ENCODE results near the gene CAPRIN1. TPM values are rescaled to one million over a fixed set of nuclear protein-coding genes. Genes with fewer than 3 reads are reported as not detected.
"Not testable (repeated sequence)": the region's sequence is repeated elsewhere in the genome, so short reads cannot be mapped to it uniquely, and the experiment has no call there.

The CAPRIN1 gene
- polyA plus RNA-seq, 3 donors, result 283 to 327 (median 299) TPM

DNA sequence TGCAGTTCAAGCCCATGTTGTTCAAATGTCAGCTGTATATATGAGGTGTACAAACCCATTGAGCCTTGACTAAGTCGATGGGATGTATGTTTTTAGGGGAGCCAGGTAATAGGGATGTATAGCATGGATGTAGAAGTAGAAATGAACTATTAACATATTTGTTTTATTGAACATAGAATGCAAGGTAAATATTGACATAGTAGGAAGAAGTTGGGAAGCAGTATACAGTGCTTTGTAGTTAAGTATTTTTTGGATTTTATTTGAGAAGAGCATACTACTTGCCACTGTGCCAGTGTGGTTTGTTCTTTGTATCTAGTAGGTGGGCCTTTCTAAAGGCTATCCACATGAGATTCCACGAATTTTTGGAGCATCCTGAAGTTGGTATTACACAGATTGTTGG is 33.1 kb downstream of the CAPRIN1 start:
- DNase-seq (ENCODE audit: low read depth in 3 of 3, low spot score in 2 of 3), result no peak

DNA sequence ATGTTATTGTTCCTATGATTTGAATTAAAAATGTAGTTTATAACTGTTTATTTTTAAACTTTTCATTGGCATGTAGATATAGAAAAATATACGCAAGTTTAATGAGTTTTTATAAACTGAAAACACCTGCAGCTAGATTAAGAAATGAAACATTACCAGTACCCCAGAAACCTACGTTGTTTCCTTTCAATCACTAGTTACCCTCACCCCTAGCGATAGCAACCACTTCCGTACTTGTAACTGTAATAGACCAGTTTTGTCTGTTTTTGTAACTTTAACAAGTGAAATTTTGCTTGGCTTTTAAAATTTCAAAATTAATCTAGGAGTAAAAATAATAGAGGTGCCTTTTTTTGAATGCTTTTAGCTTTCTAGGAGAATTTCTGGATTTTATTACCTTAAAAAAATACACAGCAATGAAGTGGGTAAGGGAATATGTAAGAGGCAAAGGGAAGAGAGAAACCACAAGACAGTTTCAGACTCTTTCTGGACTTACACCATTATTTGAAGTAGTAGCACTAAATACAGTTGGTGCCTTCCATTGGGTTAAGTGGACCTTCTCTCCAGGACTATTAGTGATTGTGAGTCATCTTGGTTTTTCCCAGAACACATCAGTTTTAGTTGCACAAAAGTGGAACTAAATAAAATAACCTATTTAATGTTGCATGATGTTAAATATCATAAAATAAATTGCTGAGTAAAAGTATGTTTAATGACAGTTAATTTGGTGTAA is 35.2 kb downstream of the CAPRIN1 start:
- no peak for DNase-seq (ENCODE audit: low read depth in 3 of 3, low spot score in 2 of 3)

DNA sequence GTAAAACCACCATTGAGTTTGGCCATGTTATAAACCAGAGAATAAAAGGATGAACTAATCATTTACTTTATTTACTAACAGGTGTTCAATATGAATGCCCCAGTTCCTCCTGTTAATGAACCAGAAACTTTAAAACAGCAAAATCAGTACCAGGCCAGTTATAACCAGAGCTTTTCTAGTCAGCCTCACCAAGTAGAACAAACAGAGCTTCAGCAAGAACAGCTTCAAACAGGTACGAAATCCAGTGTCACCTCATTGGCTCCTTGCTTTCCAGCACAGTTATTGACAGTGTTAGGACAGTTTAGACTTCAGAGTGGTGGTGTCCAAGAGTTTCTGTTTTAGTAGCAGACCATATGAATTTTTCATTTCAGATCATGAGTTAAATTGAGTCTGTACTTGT is 40.3 kb downstream of the CAPRIN1 start:
- DNase-seq (ENCODE audit: low read depth in 3 of 3, low spot score in 2 of 3), result no peak

DNA sequence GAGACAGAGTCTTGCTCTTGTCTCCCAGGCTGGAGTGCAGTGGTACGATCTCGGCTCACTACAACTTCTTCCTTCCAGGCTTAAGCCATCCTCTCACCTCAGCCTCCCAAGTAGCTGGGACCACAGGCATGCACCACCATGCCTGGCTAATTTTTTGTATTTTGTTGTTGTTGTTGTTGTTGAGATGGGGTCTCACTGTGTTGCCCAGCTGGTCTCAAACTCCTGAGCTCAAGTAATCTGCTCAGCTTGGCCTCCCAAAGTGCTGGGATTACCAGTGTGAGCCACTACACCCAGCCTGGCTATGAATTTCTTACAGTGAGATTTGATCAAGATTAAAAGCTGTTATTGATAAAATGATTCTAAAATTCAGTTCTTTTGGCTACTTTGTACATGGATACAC is 43.4 kb downstream of the CAPRIN1 start:
- not testable (repeated sequence) for DNase-seq (ENCODE audit: low read depth in 3 of 3, low spot score in 2 of 3)

DNA sequence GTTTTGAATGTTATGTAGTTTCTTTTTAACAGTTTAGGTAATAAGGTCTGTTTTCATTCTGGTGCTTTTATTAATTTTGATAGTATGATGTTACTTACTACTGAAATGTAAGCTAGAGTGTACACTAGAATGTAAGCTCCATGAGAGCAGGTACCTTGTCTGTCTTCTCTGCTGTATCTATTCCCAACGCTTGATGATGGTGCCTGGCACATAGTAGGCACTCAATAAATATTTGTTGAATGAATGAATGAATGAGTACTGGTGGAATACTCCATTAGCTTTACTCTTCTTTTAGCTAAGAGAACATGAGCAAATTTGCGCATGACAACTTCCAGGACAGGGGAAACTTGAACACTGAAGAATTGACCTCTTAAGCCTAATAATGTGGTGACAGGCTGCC is 47.3 kb downstream of the CAPRIN1 start:
- no peak for DNase-seq (ENCODE audit: low read depth in 3 of 3, low spot score in 2 of 3)

DNA sequence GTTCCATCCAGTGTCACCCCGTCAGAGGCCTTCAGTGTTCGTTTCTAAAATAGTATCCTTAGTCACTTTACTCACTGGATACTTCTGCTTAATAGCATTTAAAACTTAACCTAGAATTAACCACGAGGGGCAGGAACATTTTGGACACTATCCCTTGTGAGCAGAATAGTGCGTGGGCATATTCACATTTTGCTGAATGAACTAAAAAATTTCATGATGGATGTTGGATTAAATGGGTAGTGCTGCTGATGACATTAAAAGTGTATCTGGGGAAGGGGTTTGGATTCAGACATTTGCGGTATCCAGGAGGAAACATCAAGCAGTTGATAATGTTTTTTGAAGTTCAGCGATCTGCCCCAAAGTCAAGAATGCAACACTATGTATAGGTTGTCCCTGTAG is 53.1 kb downstream of the CAPRIN1 start:
- no peak for DNase-seq (ENCODE audit: low read depth in 3 of 3, low spot score in 2 of 3)

DNA sequence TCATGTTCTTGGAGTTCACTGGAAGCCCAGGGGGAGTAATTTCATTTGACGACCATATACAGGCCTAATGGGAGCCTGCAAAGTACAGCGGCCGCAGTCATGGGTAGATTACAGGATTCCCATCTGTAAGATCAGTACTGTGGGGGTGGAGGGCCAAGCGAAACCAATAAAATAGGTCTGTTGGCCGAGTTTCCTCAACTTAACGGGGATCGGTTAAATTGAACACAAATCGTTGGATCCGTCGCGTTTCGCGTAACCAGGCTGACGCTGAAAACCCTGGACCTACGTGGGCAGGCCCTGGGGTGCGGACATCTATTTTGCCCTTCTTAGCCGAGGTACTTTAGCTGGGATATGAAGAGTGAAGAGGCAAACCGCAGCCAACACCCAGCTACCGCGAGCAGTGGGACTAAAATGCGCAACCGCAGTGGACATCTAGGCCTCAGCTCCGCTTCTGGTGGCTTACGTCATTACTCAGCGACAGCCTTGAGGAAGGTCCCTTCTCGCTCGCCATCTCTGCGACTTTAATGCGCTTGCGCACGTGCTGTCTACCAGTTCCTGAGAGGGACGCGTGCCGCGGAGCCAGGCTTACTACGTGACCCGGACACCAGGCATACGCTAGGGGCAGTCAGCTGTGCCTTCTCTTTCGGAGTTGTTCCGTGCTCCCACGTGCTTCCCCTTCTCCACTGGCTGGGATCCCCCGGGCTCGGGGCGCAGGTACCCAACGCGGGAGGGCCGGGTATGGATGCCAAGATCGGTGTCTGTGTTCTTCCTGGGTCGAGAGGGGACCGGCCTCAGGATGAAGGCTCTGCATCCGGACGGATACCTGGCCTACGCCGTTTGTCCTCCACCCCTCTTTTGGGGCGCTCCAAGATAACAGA is 53.8 kb downstream of the CAPRIN1 start, which contains the start of gene NAT10:
Gene NAT10 (plus strand): TSS at position 551 of the 878 bp plus-strand sequence. CDS start 2,597 bp downstream, outside the sequence.
- peak; percentile 97 to 99 (median 98) for DNase-seq (ENCODE audit: low read depth in 3 of 3, low spot score in 2 of 3)

DNA sequence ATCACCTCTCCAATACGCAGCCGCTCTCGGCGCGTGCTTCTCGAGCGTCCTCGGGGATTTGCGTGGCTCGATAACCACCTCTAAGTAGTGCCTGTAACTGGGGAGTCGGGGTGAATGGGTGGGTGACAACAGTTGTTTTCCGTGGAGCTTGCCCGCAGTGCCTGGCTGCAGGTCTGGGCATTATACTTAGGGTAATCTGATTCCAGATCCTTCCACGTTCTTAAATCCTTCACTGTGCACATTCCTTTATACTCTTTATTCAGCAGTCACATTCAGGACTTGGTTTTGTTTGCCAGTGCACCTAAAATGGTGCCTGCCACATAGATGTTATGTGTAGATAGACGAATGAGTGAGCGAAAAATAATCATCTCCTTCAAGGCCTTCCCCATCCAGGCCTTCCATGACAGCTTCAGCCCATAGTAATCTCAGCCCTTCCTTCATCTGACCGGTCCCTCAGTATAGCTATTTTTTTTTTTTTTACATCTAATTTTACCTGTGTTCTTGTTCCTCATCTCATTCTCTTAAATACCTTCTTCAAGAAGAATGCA is 54.5 kb downstream of the CAPRIN1 start:
- DNase-seq (ENCODE audit: low read depth in 3 of 3, low spot score in 2 of 3), result no peak

DNA sequence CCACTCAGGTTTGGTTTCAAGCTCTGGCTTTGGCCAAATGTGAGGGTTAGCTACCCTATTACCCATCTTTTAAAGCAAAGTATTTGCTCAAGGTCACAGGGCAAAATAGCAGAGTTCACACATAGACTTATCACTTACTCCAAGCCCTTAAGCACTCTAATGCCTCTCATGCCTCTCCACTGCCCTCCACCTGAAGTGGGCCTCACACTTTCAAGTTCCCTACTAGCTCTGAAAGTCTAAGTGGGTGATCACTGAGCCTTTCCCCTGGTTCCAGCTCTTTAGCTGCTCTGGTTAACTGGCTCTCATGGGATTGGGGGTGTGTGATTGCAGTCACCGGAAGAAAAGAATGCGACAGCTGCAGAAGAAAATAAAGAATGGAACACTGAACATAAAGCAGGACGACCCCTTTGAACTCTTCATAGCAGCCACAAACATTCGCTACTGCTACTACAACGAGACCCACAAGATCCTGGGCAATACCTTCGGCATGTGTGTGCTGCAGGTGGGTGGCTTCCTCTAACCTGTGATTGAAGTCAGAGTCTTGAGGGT is 60.3 kb downstream of the CAPRIN1 start:
- DNase-seq (ENCODE audit: low read depth in 3 of 3, low spot score in 2 of 3), result no peak

DNA sequence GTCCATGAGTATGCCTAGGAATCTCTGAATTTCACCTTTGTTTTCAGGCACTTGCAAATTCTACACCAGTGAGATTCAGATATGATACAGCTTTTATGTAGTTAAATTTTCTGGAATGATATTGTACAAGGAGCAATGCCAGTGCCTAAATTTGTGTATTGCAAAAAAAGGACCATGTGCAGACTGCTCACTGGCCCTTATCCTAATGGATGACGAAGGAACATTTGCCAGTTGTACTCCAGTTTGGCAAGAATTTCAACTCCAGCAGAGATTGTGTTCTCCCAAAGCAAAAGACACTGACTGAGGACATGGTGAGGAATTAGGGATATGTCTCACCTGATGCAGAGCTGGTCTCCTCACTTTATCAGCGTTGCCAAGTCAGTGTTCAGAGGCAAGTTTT is 62.5 kb downstream of the CAPRIN1 start:
- no peak for DNase-seq (ENCODE audit: low read depth in 3 of 3, low spot score in 2 of 3)

DNA sequence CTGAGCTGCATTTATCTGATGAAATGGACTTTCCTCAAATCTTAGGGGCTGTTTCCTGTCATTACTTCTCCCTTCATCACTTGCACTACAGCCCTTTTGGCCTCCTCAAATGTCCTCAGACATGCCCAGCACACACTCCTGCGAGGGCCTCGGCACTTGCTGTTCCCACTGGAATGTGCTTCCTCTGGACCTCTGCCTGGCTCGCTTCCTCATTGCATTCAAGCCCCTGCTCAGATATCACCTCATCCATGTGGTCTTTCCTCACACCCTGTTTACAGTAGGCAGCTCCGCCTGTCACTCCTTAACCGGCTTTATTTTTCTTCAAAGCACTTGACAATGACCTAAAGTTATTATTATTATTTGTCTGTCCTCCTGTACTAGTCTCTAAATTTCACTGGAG is 62.9 kb downstream of the CAPRIN1 start:
- no peak for DNase-seq (ENCODE audit: low read depth in 3 of 3, low spot score in 2 of 3)

DNA sequence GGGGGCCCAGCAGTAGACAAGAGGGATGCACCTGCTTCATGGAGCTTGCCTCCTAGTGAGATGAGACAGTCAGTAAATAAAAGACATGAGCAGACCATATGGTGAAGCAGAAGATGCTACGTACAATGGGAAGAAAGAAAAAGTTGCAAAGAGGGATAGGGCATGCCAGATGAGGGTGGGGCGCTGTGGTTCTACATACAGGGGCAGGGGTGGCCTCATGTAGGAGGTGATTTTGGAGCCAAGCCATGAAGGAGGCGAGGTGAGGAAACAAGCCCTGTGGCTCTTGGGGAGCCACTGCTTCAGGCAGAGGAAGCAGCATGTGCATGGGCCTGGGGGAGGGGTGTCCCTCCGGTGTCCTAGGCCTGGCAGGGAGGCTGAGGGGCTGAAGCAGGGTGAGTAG is 69.1 kb downstream of the CAPRIN1 start:
- no peak for DNase-seq (ENCODE audit: low read depth in 3 of 3, low spot score in 2 of 3)

DNA sequence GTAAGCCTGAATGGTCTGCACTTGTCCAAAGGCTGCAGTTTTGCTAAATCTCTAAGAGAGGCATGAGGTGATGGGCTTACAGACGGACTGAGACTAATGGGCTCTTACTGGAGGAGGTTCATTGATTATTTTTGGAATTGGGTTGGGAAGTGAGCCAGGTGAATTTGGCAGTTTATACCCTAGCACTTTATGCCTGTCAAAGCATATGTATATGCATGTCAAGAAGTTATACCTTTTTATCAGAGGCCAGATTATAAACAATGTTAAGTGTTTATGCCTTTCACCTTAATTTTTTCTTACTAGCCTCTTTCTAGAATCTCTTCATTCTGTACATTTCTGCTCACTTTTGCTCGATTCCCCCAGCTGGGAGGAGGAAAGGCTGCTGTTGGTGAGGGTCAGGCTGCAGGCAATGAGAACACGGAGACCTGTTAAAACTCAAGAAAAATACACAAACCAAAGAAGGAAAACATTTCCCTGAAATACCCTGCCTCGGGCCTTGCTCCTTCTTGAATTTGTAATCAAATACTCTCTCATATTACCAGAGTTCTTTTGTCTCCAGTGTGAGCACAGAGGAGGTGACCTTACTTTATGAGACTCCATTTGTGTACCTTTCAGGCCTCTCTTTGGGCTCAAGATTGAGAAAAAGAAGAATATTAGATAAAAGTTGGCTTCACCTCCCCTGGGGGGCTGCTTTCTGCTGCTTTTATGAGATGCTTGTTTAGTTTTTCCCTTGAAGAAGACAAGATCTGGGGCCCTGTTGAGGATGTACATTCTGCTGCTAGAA is 73.5 kb downstream of the CAPRIN1 start:
- DNase-seq (ENCODE audit: low read depth in 3 of 3, low spot score in 2 of 3), result no peak

DNA sequence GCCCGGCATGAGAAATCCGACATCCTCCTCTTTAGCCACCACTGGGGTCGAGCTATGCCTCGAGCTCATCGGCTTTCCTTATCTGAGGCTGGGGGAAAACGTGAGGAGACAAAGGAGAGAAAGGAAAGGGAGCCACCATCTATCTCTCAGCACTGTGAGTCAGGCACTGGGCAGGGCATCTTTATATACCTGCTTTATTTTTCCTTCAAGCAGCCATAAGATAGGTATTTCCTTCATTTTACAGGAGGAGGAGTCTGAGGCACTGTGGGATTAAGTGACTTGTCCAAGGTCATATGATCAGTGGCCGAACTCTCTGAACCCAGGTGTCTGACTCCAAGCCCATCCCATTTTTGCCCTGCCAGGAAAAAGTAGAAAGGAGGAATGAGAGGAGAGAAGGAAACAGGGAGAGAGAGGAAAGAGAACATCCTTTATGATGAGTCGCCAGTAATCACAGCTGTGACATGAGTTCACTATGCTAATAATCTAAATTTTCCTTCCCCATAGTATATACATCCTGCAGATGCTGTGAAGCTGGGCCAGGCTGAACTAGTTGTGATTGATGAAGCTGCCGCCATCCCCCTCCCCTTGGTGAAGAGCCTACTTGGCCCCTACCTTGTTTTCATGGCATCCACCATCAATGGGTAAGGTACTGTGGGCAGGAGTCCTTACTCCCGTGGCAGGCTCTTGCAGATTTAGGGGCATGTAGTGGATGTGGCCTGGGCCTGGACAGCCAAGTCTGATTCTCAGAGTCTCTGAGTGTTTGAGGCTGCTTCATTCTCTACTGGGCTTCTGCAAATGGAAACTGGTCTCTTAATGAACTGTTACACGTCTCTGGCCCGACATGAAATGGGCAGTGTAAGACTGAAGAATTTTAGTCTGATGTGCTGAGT is 75.7 kb downstream of the CAPRIN1 start:
- no peak for DNase-seq (ENCODE audit: low read depth in 3 of 3, low spot score in 2 of 3)

DNA sequence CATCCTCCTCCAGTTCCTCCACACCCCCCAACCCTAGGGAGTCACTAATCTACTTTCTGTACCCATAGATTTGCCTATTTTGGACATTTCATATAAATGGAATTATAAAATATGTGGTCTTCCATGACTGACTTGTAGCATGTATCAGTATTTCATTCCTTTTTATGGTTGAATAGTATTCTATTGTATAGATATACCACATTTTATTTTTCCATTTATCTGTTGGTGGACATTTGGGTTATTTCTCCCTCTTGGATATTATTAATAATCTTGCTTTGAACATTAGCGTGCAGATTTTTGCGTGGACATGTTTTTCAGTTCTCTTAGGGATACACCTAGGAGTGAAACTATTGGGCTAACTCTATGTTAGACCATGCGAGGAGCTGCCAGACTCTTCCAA is 77.3 kb downstream of the CAPRIN1 start:
- DNase-seq (ENCODE audit: low read depth in 3 of 3, low spot score in 2 of 3), result no peak

DNA sequence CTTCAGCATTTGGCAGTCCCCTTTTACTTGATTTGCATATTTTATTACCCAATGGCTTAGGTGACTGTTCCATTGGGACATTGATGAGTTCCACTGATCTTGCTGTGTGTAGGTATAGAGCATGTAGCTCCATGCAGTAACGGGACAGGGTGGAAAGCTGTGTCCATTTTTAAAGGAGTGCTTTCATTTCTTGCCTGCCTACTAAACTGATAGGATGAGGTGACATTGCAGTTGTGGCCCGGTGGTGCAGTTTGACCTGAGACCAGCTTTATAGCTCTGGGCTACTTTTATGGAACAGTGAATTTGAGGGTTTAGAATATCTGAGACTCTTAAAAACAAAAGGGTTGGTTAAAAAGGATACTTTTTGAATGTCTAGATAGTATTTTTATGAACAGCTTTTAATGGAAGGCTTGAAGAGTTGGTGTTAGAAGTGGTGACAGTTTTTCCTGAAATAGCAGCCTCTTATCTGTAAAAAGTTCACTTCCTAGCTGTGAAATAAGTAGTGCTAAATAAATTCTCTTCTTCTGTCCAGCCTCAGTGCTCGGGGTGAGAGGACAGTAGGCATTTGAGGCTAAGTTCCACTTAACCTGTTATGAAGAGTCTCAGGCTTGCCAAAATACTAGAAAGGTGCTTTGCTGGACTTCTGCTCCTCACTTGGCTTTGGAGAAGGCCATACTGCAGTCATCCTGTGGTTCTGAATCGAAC is 80.9 kb downstream of the CAPRIN1 start:
- no peak for DNase-seq (ENCODE audit: low read depth in 3 of 3, low spot score in 2 of 3)

DNA sequence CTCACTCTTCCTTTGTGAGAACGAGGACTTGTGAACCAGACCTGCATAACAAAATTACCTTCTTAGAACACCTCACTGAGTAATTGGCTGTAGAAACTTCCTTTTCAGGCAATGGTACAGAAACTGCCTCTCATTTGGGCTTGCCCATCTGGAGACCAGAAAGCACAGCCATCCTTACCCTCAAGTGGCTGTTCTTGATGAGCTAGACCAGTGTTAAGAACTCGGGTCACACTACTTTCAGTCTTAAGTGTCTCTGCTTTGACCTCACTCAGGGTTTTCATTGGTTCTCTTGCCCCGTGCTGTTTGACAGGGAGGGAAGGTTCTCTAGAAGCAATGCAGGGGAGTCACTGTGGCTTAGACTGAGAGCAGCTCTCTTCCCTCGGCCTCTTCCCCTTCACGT is 83.2 kb downstream of the CAPRIN1 start:
- DNase-seq (ENCODE audit: low read depth in 3 of 3, low spot score in 2 of 3), result no peak

DNA sequence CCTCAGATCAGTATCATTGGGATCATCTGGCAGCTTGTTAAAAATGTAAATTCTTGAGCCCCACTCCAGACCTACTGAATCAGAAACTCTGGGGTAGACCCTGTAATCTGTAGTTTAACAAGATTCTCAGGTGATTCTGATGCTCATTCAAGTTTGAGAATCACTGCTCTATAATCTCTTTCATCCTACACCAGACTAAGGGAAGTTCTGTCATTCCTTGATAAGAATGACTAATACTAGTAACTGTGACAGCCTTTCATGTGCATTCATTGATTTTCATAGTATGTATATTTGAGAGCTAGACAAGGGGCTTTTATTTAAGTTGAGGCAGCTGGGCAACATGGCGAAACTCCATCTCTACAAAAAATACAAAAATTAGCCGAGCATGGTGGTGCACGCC is 83.9 kb downstream of the CAPRIN1 start:
- DNase-seq (ENCODE audit: low read depth in 3 of 3, low spot score in 2 of 3), result no peak

DNA sequence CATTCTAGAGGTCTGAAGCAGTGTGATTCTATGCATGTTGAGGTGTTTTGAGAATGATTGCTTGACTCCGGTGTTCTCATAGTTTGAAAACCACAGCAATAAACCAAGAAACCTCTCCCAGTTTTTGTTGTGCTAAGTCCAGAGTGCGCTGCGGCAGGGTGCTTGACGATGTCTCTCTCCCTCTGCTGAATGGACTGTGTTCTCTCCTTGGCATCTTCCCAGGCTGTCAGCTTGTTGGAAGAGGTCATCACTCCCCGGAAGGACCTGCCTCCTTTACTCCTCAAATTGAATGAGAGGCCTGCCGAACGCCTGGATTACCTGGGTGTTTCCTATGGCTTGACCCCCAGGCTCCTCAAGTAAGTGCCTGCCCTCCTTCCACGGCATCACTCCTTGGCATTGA is 84.9 kb downstream of the CAPRIN1 start:
- DNase-seq (ENCODE audit: low read depth in 3 of 3, low spot score in 2 of 3), result no peak

Data from right renal cortex interstitium (tissue), 3 donors.